Measurements from ENCODE around the gene BUD31. TPM values are rescaled to one million over a fixed set of nuclear protein-coding genes. Genes with fewer than 3 reads are reported as not detected.
A peak's percentile ranks its signal among the peaks of the same experiment; 100 is the strongest.

BUD31 gene
- total RNA-seq, result 10 to 100 TPM; 61.8 to 82.0 (median 66.2) TPM

- no peaks in the 10 kb centered on the region for H3K27me3 ChIP-seq
- peak within 1 kb of the TSS; percentile 95 to 98 (median 95) for H3K27ac ChIP-seq (replicated peaks in 1 of 4)
- H3K4me1 ChIP-seq, result peaks cover 46 to 62% (median 55%) of the 10 kb centered on the region in 4 donors
- no peaks in the 10 kb centered on the region for H3K9me3 ChIP-seq
- TF ChIP-seq POLR2A (IDR thresholded peaks at IDR 0.05; ENCODE audit: low read depth), result peak; percentile 70
- no peak for TF ChIP-seq EP300 (IDR thresholded peaks at IDR 0.05)
- peak; percentile 95 to 97 for TF ChIP-seq POLR2AphosphoS5 (IDR thresholded peaks at IDR 0.05)
- TF ChIP-seq CTCF (IDR thresholded peaks at IDR 0.05), result peak in 2 of 3 experiments; percentile 12 to 27
- WGBS, result 0% methylated on average over 17 of the region's 72 CpGs
- H3K4me3 ChIP-seq, result peak within 1 kb of the TSS; percentile 93 to 100 (median 97)
- H3K36me3 ChIP-seq, result peaks cover 34 to 52% (median 50%) of the 10 kb centered on the region in 4 donors
- intact Hi-C loops (cut with DNase I), result loop anchor here (5.0 kb wide), 1 partner anchor 41 kb away; no protein-coding TSS in a partner anchor
- DNase-seq (ENCODE audit: extremely low spot score), result peak; percentile 98
Observed at GRCh38 chr7:99408379-99409191, at the start of gene BUD31, which contains the start of gene PDAP1. BUD31 (plus strand) TSS chr7:99408969; CDS start chr7:99411093, 2,124 bp downstream. PDAP1 (minus strand) TSS chr7:99408597; CDS start chr7:99408548, 49 bp downstream.

GRCh38 chr7:99359465-99360154, 49.2 kb upstream of the BUD31 start:
- Histone ChIP-seq H3K27ac (replicated peaks in 1 of 4) (peak overlapping the region in 1 of 4 donors; percentile 45), H3K9me3 (no peaks in the 10 kb centered on the region), H3K36me3 (peaks cover 83 to 100% (median 99%) of the 10 kb centered on the region in 4 donors), H3K4me3 (no peak overlapping the region), H3K4me1 (no peaks in the 10 kb centered on the region), H3K27me3 (no peaks in the 10 kb centered on the region)
- TF ChIP-seq CTCF (IDR thresholded peaks at IDR 0.05) (no peak), POLR2AphosphoS5 (IDR thresholded peaks at IDR 0.05) (no peak), POLR2A (IDR thresholded peaks at IDR 0.05; ENCODE audit: low read depth) (no peak), EP300 (IDR thresholded peaks at IDR 0.05) (no peak)
- intact Hi-C loops (cut with DNase I), result no loop called here
- no peak for DNase-seq (ENCODE audit: extremely low spot score)
- 92% methylated on average over 21 of the region's 22 CpGs for WGBS

- DNase-seq (ENCODE audit: extremely low spot score), result no peak
- intact Hi-C loops (cut with DNase I), result no loop called here
- H3K27ac ChIP-seq (replicated peaks in 1 of 4), result no peak overlapping the region
Observed at GRCh38 chr7:99362801-99363200, 46.0 kb upstream of the BUD31 start.

GRCh38 chr7:99363286-99363685, 45.5 kb upstream of the BUD31 start:
- H3K4me1 ChIP-seq, result no peaks in the 10 kb centered on the region
- H3K4me3 ChIP-seq, result no peak overlapping the region
- H3K9me3 ChIP-seq, result no peaks in the 10 kb centered on the region
- 91% methylated on average over 5 of the region's 5 CpGs for WGBS
- no peak for TF ChIP-seq CTCF (IDR thresholded peaks at IDR 0.05)
- no peak for TF ChIP-seq POLR2A (IDR thresholded peaks at IDR 0.05; ENCODE audit: low read depth)
- TF ChIP-seq EP300 (IDR thresholded peaks at IDR 0.05), result no peak
- TF ChIP-seq POLR2AphosphoS5 (IDR thresholded peaks at IDR 0.05), result no peak
- no peak overlapping the region for H3K27ac ChIP-seq (replicated peaks in 1 of 4)
- H3K36me3 ChIP-seq, result peaks cover 65 to 96% (median 93%) of the 10 kb centered on the region in 4 donors
- H3K27me3 ChIP-seq, result no peaks in the 10 kb centered on the region
- intact Hi-C loops (cut with DNase I), result no loop called here
- no peak for DNase-seq (ENCODE audit: extremely low spot score)

More at GRCh38 chr7:99362801-99363200, 46.0 kb upstream of the BUD31 start:
- WGBS, result 66% methylated on average over 3 of the region's 3 CpGs
- peaks cover 70 to 100% (median 97%) of the 10 kb centered on the region in 4 donors for H3K36me3 ChIP-seq
- H3K4me3 ChIP-seq, result no peak overlapping the region
- H3K27me3 ChIP-seq, result no peaks in the 10 kb centered on the region
- TF ChIP-seq POLR2AphosphoS5 (IDR thresholded peaks at IDR 0.05), result no peak
- no peak for TF ChIP-seq POLR2A (IDR thresholded peaks at IDR 0.05; ENCODE audit: low read depth)
- no peak for TF ChIP-seq CTCF (IDR thresholded peaks at IDR 0.05)
- no peak for TF ChIP-seq EP300 (IDR thresholded peaks at IDR 0.05)
- no peaks in the 10 kb centered on the region for H3K9me3 ChIP-seq
- H3K4me1 ChIP-seq, result no peaks in the 10 kb centered on the region
